Measurements from ENCODE around the gene DSC3. TPM values are rescaled to one million over a fixed set of nuclear protein-coding genes. Genes with fewer than 3 reads are reported as not detected.
"Not testable (repeated sequence)": the region's sequence is repeated elsewhere in the genome, so short reads cannot be mapped to it uniquely, and the experiment has no call there.

DSC3 gene
- total RNA-seq, 1 donor from 2014 or later: 0.24 TPM

- no peak for DNase-seq
Measured at GRCh38 chr18:31030574-31031278, 11.8 kb downstream of the DSC3 start.

DNA sequence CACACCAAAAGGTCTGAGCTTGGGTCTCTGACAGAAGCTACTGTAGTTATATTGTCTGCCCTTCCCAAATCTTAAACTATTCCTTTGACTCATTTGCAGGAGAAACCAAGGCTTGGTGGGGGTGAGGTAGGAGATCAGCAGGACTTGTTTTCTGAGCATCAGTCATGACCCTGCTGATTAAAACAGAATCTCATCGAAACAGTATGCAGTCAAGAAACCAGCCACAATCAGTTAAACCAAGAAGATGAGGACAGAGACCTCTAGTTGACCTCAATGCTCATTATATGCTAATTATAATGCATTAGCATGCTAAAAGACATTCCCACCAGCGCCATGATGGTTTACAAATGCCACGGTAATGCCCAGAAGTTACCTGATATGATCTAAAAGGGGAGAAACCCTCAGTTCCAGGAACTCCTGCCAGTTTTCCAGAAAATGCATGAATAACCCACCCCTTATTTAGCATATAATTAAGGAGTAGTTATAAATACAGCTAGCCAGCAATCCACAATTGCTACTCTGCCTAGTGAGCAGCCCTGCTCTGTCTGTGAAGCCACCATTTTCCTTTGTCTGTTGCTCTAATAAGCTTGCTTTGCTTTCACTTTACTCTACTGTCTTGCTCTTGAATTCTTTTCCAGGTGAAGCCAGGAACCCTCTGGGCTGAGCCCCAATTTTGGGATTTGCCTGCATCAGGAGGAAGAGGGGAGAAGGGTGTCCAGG is 26.7 kb downstream of the DSC3 start:
- DNase-seq (no peak), ATAC-seq (no peak)
- no peak overlapping the region for H3K4me3 ChIP-seq
- no peaks in the 10 kb centered on the region for H3K4me1 ChIP-seq
- no peaks in the 10 kb centered on the region for H3K27me3 ChIP-seq (ENCODE audit: low read depth)
- H3K36me3 ChIP-seq: no peaks in the 10 kb centered on the region
- TF ChIP-seq CTCF (IDR thresholded peaks at IDR 0.05): no peak
- no peaks in the 10 kb centered on the region for H3K9me3 ChIP-seq
- intact Hi-C loops (cut with DNase I): no loop called here
- H3K27ac ChIP-seq: no peak overlapping the region

More at GRCh38 chr18:31030574-31031278, 11.8 kb downstream of the DSC3 start:
- no peaks in the 10 kb centered on the region for H3K36me3 ChIP-seq
- no peaks in the 10 kb centered on the region for H3K27me3 ChIP-seq (ENCODE audit: low read depth)
- H3K27ac ChIP-seq: no peak overlapping the region
- intact Hi-C loops (cut with DNase I): no loop called here
- no peak overlapping the region for H3K4me3 ChIP-seq
- H3K4me1 ChIP-seq: no peaks in the 10 kb centered on the region
- no peak for TF ChIP-seq CTCF (IDR thresholded peaks at IDR 0.05)
- ATAC-seq: no peak
- H3K9me3 ChIP-seq: no peaks in the 10 kb centered on the region

- H3K4me3 ChIP-seq; H3K27me3 ChIP-seq (ENCODE audit: low read depth); H3K36me3 ChIP-seq; H3K27ac ChIP-seq; H3K4me1 ChIP-seq; DNase-seq; intact Hi-C loops (cut with DNase I); H3K9me3 ChIP-seq: not testable (repeated sequence)
- peak; percentile 64 to 80 for ATAC-seq
Measured at GRCh38 chr18:31011455-31011854, 31.1 kb downstream of the DSC3 start.

- TF ChIP-seq CTCF (IDR thresholded peaks at IDR 0.05): no peak
Measured at GRCh38 chr18:31010601-31011000, 31.9 kb downstream of the DSC3 start.

GRCh38 chr18:30999887-31000628 is 42.5 kb downstream of the DSC3 start:
- Histone ChIP-seq H3K27ac (no peak overlapping the region), H3K4me3 (no peak overlapping the region), H3K27me3 (ENCODE audit: low read depth) (no peaks in the 10 kb centered on the region), H3K9me3 (no peaks in the 10 kb centered on the region), H3K36me3 (no peaks in the 10 kb centered on the region), H3K4me1 (no peaks in the 10 kb centered on the region)
- ATAC-seq (no peak), DNase-seq (no peak)
- no peak for TF ChIP-seq CTCF (IDR thresholded peaks at IDR 0.05)
- intact Hi-C loops (cut with DNase I): no loop called here

More at GRCh38 chr18:31010601-31011000, 31.9 kb downstream of the DSC3 start:
- Histone ChIP-seq H3K4me1 (no peaks in the 10 kb centered on the region), H3K27ac (no peak overlapping the region), H3K9me3 (no peaks in the 10 kb centered on the region), H3K27me3 (ENCODE audit: low read depth) (no peaks in the 10 kb centered on the region), H3K4me3 (no peak overlapping the region), H3K36me3 (no peaks in the 10 kb centered on the region)
- ATAC-seq (no peak), DNase-seq (no peak)
- intact Hi-C loops (cut with DNase I): no loop called here

Data from lower lobe of right lung (tissue), 2 donors.